Sigmoid colon (tissue), 4 donors: ENCODE measurements around the gene CASQ2.

Source experiments
- CTCF ChIP-seq, 4 experiments: fragments of 450-650 bp in 3 of 4; fragments of 200-600 bp in 1 of 4; IDR thresholded peaks; one replicate each; pipeline ENCODE4 v1.5.1; 2016 to 2019; ENCODE audit warnings: antibody characterized with exemption in 4 of 4, mild to moderate bottlenecking in 3 of 4, moderate library complexity in 2 of 4
- POLR2A ChIP-seq, 2 donors: fragments of 450-650 bp; IDR thresholded peaks; one replicate each; pipeline ENCODE4 v1.6.1; 2016; ENCODE audit warnings: antibody characterized with exemption in 2 of 2, mild to moderate bottlenecking in 2 of 2, moderate library complexity in 2 of 2
- POLR2AphosphoS5 ChIP-seq, 4 donors: sonication (generic); formaldehyde crosslinking; IDR thresholded peaks; one replicate each; pipeline ENCODE4 v1.6.1; 2017; ENCODE audit warnings: antibody characterized with exemption in 4 of 4

- TF ChIP-seq CTCF (IDR thresholded peaks at IDR 0.05) (no peak), POLR2A (IDR thresholded peaks at IDR 0.05) (no peak), POLR2AphosphoS5 (IDR thresholded peaks at IDR 0.05) (no peak)
Measured at GRCh38 chr1:115718011-115718754, 50.3 kb downstream of the CASQ2 start.
